GM18907 (cell line): Measurements from ENCODE around the gene GPATCH8.
"Not testable (repeated sequence)": the region's sequence is repeated elsewhere in the genome, so short reads cannot be mapped to it uniquely, and the experiment has no call there.

Experiments used
- ATAC-seq: cut with Tn5 transposase; IDR thresholded peaks from one replicate; pipeline ENCODE4 v1.9.1; 2021; ENCODE audit warnings: mild to moderate bottlenecking, moderate library complexity; ENCODE audit not compliant: unreplicated experiment

GPATCH8 gene

DNA sequence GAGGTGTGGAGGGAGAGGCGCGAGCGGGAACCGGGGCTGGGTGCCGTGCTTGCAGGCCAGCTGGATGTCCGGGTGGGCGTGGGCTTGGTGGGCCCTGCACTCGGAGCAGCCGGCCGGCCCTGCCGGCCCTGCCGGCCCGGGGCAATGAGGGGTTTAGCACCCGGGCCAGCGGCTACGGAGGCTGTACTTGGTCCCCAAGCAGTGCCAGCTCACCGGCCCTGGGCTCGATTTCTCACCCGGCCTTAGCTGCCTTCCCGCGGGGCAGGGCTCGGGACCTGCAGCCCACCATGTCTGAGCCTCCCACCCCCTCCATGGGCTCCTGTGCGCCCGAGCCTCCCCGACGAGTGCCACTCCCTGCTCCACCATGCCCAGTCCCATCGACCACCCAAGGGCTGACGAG, 24.7 kb upstream of the GPATCH8 start:
- ATAC-seq = no peak

DNA sequence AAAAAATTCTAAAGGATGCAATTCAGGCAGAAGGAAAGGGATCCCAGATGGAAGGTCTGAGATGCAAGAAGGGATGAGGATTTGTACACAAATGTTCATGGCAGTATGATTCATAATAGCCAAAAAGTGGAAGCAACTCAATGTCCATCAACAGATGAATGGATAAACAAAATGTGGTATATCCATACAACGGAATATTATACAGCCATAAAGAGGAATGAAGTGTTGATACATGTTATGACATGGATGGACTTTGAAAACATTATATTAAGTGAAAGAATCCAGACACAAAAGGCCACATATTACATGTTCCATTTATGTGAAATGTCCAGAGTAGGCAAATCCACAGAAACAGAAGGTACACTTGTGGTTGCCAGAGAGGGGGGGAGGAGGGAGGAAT, 23.9 kb upstream of the GPATCH8 start:
- ATAC-seq = no peak

DNA sequence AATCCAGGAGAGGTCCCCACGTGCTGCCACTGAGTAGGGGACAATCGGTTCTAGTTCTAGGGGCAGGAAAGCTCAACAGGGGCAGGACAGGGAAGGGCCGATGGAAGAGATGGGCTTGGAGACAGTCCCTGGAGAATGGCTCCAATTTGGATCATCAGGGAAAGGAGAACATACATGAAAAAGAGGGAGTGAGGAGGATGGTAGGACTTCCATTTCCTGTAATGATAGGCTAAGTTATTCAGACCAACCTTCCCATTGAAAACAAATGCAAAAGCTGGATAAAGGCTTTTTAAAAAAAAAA, 20.4 kb upstream of the GPATCH8 start:
- ATAC-seq = no peak

DNA sequence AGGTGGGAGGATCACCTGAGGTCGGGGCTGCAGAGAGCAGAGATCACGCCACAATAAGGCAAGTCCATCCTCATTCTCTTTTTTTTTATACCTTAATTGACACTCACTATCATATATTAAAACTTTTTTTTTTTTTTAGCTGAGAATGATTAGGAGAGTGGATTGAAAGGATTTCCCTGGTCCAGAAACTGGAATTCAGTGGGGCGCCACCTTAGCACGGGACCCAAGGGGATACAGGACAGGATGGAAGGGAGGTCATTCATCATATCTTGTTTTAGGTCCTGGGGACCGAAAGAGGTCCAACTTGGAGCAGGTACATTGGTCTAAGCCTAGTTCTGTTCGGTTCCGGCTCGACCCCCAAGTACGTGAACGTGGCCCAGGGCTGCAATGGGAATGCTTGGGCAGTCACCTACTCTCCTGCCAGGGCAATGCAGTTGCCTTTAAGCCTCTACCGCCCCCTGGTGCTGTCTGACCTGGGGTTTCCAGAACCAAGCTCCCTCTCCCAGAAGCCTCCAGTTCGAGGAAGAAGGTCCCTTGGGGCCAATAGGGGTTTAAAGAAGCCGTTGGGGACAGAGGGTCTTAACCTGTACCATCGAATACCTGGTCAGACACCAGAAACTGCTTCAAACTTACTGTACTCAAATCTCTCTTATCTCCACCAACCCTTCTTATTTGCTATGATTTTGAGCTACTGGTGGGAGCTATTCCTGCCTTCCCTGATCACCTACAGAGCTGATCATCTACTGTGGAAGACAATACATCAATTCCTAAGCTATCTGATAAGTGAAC, 19.9 kb upstream of the GPATCH8 start:
- no peak for ATAC-seq

DNA sequence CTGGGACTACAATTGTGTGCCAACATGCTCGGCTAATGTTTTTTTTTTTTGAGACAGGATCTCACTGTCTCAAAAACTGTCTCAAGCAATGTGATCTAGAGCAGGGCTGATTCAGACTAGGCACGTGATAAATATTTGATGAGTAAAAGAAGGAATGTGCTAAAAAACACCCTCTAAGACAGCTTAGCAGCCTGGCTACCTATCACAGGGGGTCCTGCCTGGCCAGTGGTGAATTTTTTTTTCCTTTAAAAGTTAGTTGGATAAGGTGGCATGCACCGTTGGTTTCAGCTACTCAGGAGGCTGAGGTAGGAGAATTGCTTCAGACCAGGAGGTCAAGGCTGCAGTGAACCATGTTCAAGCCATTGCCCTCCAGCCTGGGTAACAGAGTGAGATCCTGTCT, 14.8 kb upstream of the GPATCH8 start:
- ATAC-seq = no peak

DNA sequence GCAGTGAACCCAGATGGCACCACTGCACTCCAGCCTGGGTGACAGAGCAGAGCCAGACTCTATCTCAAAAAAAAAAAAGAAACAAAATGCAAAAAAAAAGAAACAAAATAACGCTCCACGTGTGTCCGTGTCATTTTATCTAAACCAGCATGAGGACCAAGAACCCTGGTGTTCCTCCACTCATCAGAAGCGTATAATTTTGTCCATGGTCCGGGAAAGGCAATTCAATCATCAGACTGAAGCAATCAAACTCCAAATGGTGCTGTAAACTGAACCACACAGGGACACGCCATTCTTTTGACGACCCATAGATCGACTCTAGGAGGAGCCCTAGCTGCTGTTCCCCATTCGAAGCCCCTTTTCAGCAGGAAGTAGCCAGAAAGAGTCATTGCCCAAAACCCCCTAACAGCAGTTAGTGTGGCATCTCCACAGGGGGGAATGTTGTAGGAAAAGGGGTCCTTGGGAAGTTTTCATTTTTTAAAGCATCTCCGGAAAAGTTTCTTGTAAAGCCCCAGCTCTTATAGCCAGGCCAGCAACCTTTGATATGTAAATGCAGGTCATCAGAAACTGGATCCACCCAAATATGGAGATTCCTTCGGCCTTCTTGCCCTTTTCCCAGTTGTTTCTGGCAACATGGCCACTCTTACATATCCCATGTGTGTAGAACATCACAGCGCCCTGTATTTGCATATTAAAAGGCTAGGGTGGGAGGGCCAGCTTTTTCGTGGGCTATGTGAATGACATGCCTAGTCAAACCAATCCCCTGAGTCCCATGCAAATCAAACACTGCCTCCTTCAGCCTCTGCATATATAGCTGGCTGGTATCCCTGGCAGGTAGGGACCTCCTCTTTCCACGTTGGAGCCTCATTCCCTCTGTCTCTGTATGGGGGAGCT, 8.3 kb upstream of the GPATCH8 start:
- ATAC-seq = not testable (repeated sequence)

DNA sequence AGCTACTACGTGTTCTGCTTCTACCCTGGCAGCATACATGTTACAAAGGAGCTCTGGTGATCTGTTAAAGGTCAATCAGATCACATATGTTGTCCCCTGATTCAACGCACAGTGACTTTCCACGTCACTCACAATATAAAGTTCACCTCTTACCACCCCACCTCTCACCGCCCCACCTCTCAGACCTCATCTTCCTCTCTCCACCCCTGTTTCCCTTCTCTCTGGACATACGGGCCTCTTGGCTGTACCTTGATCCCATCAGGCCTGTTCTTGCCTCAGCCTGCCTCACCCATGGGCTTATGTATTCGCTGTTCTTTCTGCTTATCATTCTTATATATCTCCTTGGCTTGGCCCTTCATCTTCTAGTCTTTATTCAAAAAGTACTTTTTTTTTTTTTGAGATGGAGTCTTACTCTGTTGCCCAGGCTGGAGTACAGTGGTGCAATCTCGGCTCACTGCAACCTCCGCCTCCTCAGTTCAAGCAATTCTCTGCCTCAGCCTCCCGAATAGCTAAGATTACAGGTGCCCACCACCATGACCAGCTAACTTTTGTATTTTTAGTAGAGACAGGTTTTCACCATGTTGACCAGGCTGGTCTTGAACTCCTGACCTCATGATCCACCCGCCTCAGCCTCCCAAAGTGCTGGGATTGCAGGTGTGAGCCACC, 3.9 kb upstream of the GPATCH8 start:
- not testable (repeated sequence) for ATAC-seq

DNA sequence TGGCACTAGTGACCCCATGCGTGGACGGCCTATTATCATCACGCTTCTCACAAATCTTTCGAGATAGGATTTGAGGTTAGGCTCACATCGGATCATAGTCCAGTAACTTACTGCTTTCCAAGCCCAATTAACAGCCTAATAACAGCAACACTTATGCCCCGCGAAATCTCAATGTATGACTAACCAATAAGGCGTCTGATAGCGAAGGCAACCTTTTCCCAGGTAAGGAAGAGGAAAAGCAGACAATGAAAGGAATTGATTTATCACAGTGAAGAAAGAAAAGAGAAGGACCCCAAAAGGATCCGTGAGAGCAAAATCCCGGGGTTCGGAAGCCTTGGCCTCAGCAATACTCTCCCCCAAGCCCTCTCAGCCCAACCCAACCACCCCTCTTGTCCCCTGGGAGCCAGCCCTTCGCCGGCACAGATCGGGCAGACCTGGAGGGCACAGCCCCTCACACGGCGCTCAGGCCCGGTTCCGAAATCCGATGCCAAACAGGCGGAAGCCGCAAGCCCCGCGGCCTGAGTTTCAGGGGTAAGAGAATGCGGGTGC, 534 bp downstream of the GPATCH8 start:
- peak; percentile 30 for ATAC-seq

DNA sequence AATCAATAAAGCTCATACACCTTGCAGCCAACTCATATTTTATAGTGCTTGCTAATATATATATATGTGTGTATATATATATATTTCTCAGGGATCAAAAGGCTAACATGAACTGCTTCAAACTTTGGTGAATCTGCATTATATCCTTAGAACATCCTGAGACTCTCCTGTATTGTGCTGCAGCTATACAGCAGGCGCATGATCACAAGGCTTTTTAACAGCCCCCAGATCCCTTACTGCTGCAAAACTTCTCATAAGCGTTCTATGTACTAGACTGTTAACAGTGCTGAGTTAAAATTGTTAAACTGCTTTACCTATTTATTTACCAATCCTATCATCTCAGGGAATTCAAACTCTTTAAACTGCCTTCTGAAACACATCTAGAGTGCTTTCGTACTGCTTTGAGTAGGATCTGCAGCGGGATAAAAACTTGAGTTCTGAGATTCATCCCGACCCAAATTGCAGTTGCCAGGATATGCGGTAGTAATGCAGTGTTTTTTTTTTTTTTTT, 1.3 kb downstream of the GPATCH8 start:
- ATAC-seq = no peak

DNA sequence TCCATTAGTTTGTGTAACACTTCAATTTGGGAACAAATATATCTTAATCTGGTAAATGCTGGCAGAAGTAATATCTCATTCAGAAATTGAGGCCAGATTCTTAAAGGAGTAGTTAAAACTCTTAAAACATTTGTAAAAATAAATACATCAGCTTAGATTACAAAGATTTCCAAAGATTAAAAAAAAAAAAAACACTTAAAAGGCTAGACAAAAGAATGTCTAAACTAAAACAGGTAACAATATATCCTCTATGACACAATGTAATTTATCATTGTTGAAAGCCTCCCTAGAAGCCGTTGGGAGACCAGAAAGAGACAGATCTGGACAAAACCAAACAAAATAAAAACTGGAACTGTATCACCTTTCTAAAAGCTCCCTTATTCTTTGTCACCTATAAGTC, 3.5 kb downstream of the GPATCH8 start:
- no peak for ATAC-seq

DNA sequence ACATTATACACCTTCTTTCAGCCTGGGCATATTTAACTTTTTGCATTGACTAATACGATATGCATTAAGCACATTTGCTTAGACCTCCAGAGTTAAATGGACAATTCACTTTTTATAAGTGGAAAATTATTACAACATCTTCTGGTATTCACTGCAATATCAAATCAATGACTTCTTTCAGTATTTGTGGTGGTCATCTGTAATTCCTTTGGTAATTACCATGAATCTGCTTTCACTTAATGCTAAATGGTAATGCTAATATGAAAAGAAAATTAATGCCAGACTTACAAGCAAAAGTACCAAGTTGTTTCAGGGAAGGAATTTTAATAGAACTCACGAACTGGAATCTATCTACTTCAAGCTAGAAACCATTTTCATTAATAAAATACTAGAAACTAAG, 6.4 kb downstream of the GPATCH8 start:
- ATAC-seq = no peak

DNA sequence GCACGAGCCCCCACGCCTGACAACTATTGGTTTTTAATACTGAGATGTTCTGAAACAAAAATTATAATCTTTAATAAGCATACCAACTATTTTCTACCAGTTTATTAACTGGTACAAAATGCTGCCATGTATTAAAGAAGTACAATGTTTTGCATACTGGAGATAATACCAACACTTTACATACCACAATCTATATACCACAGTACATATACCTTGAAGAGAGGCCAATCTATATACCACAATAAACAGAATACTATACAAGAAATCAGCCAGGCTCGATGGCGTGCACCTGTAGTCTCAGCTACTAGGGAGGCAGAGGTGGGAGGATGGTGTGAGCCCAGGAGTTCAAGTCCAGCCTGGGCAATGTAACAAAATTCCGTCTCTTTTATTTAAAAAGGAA, 9.9 kb downstream of the GPATCH8 start:
- no peak for ATAC-seq

DNA sequence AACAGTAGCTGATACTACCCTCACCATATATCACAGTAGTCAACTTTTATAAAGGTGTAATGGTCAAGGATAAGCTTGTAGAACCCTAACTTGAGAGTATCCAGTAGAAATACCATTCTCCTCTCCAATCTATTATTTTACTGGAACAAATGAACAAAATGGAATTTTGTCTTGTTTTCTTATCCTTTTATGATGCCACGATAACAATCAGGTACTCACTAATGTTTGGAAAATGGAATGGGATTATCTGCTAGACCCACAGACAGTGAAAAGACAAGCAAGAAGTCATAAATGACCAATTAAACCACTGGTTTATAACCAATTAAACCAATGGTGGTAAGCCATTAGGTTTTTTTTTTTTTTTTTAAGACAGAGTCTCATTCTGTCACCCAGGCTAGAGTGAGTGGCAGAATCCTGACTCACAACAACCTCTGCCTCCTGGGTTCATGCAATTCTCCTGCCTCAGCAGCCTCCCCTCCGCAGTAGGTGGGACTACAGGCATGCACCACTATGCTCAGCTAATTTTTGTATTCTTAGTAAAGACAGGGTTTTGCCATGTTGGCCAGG, 10.4 kb downstream of the GPATCH8 start:
- no peak for ATAC-seq

DNA sequence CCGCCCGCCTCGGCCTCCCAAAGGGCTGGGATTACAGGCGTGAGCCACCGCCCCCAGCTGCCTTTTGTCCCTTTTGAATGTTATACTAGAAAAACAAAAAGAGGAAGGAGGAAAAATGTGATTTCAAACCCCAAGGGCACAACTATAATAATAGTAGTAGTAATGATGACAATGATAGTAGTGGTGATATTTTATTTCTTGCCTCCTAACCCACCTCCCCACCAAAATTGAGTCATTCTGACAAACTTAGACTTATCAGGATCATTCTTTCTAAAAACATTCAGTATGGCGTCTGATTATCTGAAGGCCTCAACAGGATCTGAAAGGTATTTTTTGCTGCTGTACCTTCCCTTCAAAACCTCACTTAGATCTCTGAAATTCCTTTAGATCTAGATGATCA, 13.6 kb downstream of the GPATCH8 start:
- ATAC-seq = no peak

DNA sequence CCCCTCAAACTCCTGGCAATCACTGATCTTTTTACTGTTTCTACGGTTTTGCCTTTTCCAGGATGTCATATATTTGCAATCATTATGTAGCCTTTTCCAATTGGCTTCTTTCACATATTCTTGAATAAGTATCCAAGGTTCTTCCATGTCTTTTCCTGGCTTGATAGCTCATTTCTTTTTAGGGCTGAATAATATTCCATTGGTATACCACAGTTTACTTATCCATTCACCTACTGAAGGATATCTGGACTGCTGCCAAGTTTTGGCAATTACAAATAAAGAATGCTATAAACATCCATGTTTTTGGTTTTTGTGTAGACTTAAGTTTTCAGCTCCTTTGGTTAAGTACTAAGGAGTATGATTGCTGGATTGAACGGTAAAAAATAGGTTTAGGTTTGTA, 16.0 kb downstream of the GPATCH8 start:
- ATAC-seq = no peak

DNA sequence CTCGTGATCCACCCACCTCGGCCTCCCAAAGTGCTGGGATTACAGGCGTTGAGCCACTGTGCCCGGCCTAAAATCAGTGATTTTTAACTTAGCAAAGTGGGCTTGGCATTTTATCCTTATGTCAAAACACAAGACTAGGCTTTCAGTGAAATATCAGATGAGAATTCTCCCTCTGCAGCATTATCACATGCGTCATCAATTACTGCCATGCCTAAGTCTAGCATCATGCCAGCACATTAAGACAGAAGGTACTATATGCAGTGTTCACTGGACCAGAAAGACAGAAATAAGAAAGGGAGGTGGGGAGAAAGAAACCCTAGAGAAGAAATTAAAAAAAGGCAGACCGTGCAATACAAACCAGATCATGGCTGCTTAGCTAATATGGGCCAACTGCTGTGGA, 29.8 kb downstream of the GPATCH8 start:
- no peak for ATAC-seq

DNA sequence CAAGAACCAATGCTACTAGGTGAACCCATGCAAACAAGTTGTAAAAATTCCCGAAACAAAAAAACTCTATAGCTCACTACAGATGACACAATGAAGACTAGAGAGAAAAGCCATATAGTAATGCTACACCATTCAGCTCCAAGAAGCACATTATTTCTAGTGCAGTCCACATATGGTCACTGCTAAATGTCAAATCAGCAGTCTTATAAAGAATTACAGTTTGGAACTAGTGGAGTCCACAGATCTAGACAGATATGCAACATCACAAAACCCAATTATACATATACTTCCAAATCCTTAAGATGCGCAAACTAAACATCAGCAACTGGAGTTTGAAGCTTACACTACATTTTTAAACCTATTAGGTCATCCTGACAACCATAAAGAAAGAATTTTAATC, 33.5 kb downstream of the GPATCH8 start:
- no peak for ATAC-seq

DNA sequence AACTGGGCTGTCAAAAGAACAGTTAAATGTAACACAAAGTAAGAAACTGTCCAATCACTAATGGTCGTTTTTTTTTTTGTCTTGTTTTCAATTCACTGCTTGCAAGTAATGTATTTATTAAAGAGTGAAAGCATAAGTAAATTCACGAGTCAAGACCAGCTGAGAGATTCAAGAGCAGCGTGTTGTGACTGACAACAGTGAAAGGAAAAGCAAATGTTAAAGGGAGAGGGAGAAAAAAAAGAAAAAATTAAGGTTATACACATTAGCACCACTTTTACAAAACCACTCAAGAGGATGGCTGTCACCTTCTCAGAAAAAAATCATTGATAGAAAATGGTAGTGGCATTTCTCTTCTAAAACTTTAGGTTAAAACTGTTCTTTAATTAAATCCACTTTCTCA, 36.1 kb downstream of the GPATCH8 start:
- no peak for ATAC-seq

DNA sequence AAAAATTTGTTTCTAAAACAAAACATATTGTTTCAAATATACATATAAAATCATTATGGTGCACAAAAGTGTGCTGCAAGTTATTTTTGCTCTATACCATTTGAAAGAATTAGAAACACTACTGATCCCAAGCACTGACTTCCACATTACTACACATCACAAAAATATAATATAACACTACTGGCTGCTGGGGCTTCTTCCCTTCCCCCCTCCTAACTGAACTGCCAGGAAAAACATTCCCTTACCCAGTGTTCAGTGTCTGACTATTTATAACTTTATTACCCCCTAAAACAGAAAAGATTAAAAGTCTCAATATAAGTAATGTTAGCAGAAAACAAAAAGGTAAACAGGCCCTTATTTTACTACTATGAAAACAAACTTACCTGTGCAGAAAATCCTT, 36.9 kb downstream of the GPATCH8 start:
- no peak for ATAC-seq

DNA sequence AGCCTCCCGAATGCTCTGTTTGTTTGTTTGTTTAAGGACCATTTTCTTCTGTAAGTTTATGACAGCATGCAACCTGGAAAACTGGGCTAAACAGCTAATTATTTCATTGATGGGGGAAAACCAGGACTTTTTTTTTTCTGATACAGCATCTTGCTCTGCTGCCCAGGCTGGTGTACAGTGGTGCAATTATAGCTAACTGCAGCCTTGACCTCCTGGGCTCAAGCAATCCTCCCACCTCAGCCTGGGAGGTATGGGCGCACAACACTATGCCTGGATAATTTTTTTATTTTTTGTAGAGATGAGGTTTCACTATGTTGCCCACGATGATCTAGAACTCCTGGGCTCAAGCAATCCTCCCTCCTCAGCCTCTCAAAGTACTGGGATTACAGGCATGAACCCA, 37.3 kb downstream of the GPATCH8 start:
- no peak for ATAC-seq

DNA sequence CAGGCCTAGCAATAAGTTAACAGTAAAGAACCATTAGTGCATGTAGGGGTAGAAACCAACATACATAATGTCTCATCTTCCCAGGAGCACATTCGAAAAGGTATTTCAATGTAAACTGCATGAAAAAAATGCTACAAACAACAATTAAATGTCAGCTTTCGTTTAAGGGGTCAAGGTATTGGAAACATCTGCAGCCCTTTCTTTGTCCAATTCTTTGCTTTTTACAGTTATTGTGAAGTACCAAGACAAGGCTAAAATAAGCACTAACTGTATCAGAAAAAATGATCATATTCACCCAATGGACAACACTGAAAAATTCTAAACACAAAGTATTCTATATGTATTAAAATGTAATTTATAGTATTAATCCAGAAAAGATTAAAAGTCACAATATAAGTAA, 37.9 kb downstream of the GPATCH8 start:
- ATAC-seq = no peak
